K562 (cell line): Measurements from ENCODE around the gene OR5T2. TPM values are rescaled to one million over a fixed set of nuclear protein-coding genes. Genes with fewer than 3 reads are reported as not detected.

Source experiments
- ATAC-seq: fragments of 200-7000 bp; cut with Tn5 transposase; 3 replicates; pipeline ENCODE4 v1.9.1; 2020; ENCODE audit warnings: moderate library complexity
- BruUV-seq: library from RNA; stranded (reverse); fragments of 400-500 nt; replicated peaks from 2 replicates; lab custom pipeline; 2021; lab: Mats Ljungman, UMichigan
- CTCF ChIA-PET: fragments of 300-600 bp; formaldehyde crosslinking; extraction: SDS; loops from one replicate; lab custom pipeline; 2021; ENCODE audit warnings: low intra/inter-chr PET ratio; lab: Yijun Ruan, JAX
- POLR2A ChIA-PET: fragments of 300-600, 350-650 bp; sonication (Branson Sonifier 250); formaldehyde crosslinking; extraction: SDS; loops from one replicate; lab custom pipeline; 2021; ENCODE audit warnings: antibody characterized with exemption, inconsistent platforms; lab: Yijun Ruan, JAX
- DNase-seq, 4 experiments: peaks; one replicate each; pipeline versions ENCODE4 v3.0.0 to v3.0.0-alpha.2; 2011 to 2018; ENCODE audit warnings: low spot score in 3 of 4, mixed read lengths in 3 of 4; ENCODE audit errors: extremely low read depth in 1 of 4
- FAIRE-seq: peaks from 2 replicates; lab custom pipeline; 2011; peaks lifted over from hg19 to GRCh38; lab: Jason Lieb, UNC
- H2AFZ ChIP-seq: 2 replicates; pipeline ENCODE4 v1.6.0; 2011; ENCODE audit warnings: low read depth, low read length, control low read depth, inconsistent platforms
- H3K27ac ChIP-seq: fragments of 200-600 bp; 3 replicates; pipeline ENCODE4 v1.8.0; 2011; ENCODE audit warnings: low read depth, mild to moderate bottlenecking, control low read depth, inconsistent platforms, low read length, moderate library complexity, mixed read lengths; ENCODE audit errors: extremely low read depth
- H3K27me3 ChIP-seq, 2 experiments: fragments of 300-600 bp in 1 of 2; 2 replicates in 1 of 2; 3 replicates in 1 of 2; pipeline versions ENCODE4 v1.6.0 to v1.8.0; 2011; ENCODE audit warnings: inconsistent platforms in 2 of 2, low read length in 2 of 2, mild to moderate bottlenecking in 1 of 2, mixed read lengths in 1 of 2, moderate library complexity in 1 of 2; ENCODE audit not compliant: control insufficient read depth in 2 of 2, insufficient read depth in 2 of 2
- H3K36me3 ChIP-seq: fragments of 300-600 bp; 3 replicates; pipeline ENCODE4 v1.8.0; 2011; ENCODE audit warnings: mild to moderate bottlenecking, low read length, inconsistent platforms; ENCODE audit not compliant: control insufficient read depth, insufficient read depth
- H3K4me1 ChIP-seq, 2 experiments: fragments of 200-600 bp in 1 of 2; replicated peaks in 1 of 2; 2 replicates in 1 of 2; 3 replicates in 1 of 2; pipeline versions ENCODE4 v1.5.1 to v1.8.0; 2011; ENCODE audit warnings: inconsistent platforms in 2 of 2, low read length in 2 of 2, mild to moderate bottlenecking in 1 of 2, mixed read lengths in 1 of 2, moderate library complexity in 1 of 2; ENCODE audit not compliant: control insufficient read depth in 2 of 2, insufficient read depth in 2 of 2
- H3K4me2 ChIP-seq: 2 replicates; pipeline ENCODE4 v1.6.1; 2011; ENCODE audit warnings: low read length, control low read depth, inconsistent platforms, mixed read lengths; ENCODE audit not compliant: insufficient read depth
- H3K4me3 ChIP-seq: fragments of 200-600 bp; sonication (generic), shearing (Covaris generic); 2 replicates; pipeline ENCODE4 v1.5.1; 2016; ENCODE audit warnings: control low read depth, inconsistent platforms
- H3K79me2 ChIP-seq: fragments of 200-600 bp; 3 replicates; pipeline ENCODE4 v1.8.0; 2011; ENCODE audit warnings: low read length, inconsistent platforms; ENCODE audit not compliant: control insufficient read depth, insufficient read depth
- H3K9ac ChIP-seq, 2 experiments: 2 replicates each; pipeline versions ENCODE4 v1.6.0 to v1.6.1; 2011; ENCODE audit warnings: low read depth in 2 of 2, low read length in 2 of 2, control low read depth in 1 of 2, inconsistent platforms in 1 of 2, mild to moderate bottlenecking in 1 of 2, mixed read lengths in 1 of 2; ENCODE audit not compliant: insufficient read depth in 1 of 2
- H3K9me1 ChIP-seq: one replicate; pipeline ENCODE4 v1.6.0; 2011; ENCODE audit warnings: inconsistent platforms, mild to moderate bottlenecking, low read length, moderate library complexity; ENCODE audit not compliant: control insufficient read depth, insufficient read depth
- H3K9me3 ChIP-seq: replicated peaks from 2 replicates; pipeline ENCODE4 v1.5.1; 2011; ENCODE audit warnings: low read depth, low read length, inconsistent platforms; ENCODE audit not compliant: control insufficient read depth, insufficient read depth
- H4K20me1 ChIP-seq: replicated peaks from 2 replicates; pipeline ENCODE4 v1.6.1; 2011; ENCODE audit warnings: low read length, inconsistent platforms, mixed read lengths; ENCODE audit not compliant: control insufficient read depth, insufficient read depth
- CBFA2T3 ChIP-seq: fragments of 450-650 bp; IDR thresholded peaks from 2 replicates; pipeline ENCODE4 v1.6.1; 2017
- GATAD2B ChIP-seq: fragments of 450-650 bp; IDR thresholded peaks from 2 replicates; pipeline ENCODE4 v1.6.1; 2017; ENCODE audit warnings: mild to moderate bottlenecking, borderline replicate concordance
- HLTF ChIP-seq: fragments of 450-650 bp; IDR thresholded peaks from 2 replicates; pipeline ENCODE4 v1.6.1; 2016
- MIER1 ChIP-seq: fragments of 450-650 bp; IDR thresholded peaks from 2 replicates; pipeline ENCODE4 v1.6.1; 2016; ENCODE audit warnings: antibody characterized with exemption, mild to moderate bottlenecking, low read depth
- NBN ChIP-seq: fragments of 450-650 bp; IDR thresholded peaks from 2 replicates; pipeline ENCODE4 v1.6.1; 2016; ENCODE audit warnings: low read depth, mild to moderate bottlenecking
- NFIC ChIP-seq: fragments of 450-650 bp; IDR thresholded peaks from 2 replicates; pipeline ENCODE4 v1.6.1; 2017; ENCODE audit warnings: mild to moderate bottlenecking, inconsistent platforms
- NRF1 ChIP-seq, 2 experiments: fragments of 450-650 bp; IDR thresholded peaks in 1 of 2; conservative IDR thresholded peaks in 1 of 2; 2 replicates each; pipeline ENCODE4 v1.6.1; 2014; ENCODE audit warnings: mild to moderate bottlenecking in 2 of 2
- PURB ChIP-seq: sonication (generic); formaldehyde crosslinking; IDR thresholded peaks from 2 replicates; pipeline ENCODE4 v1.9.0; 2021; ENCODE audit warnings: low read depth, mild to moderate bottlenecking, missing genetic modification reagents
- RNF2 ChIP-seq: sonication (generic); IDR thresholded peaks from 2 replicates; pipeline ENCODE4 v1.6.1; 2016
- SMAD3 ChIP-seq: fragments of 450-650 bp; formaldehyde crosslinking; conservative IDR thresholded peaks from 2 replicates; pipeline ENCODE4 v1.4.0; 2020; ENCODE audit warnings: mild to moderate bottlenecking
- U2AF1 ChIP-seq: fragments of 200-400 bp; formaldehyde crosslinking; optimal IDR thresholded peaks from 2 replicates; pipeline ENCODE3; 2017; ENCODE audit warnings: mild to moderate bottlenecking, low read depth, low read length, moderate library complexity
- XRCC4 ChIP-seq: IDR thresholded peaks from one replicate; pipeline ENCODE4 v1.6.1; 2011; ENCODE audit not compliant: insufficient read depth, insufficient read length; ENCODE audit errors: extremely low read depth
- ZBTB5 ChIP-seq: fragments of 450-650 bp; IDR thresholded peaks from 2 replicates; pipeline ENCODE4 v1.6.1; 2017; ENCODE audit warnings: antibody characterized with exemption
- ZC3H4 ChIP-seq: sonication (generic); formaldehyde crosslinking; IDR thresholded peaks from 2 replicates; pipeline ENCODE4 v1.9.0; 2021; ENCODE audit warnings: missing genetic modification reagents, borderline replicate concordance
- ZNF12 ChIP-seq: sonication (generic); formaldehyde crosslinking; IDR thresholded peaks from 2 replicates; pipeline ENCODE4 v1.4.0; 2020; ENCODE audit warnings: mild to moderate bottlenecking, missing genetic modification reagents
- ZNF197 ChIP-seq: fragments of 200-800 bp; sonication (Bioruptor generic); IDR thresholded peaks from 2 replicates; pipeline ENCODE4 v1.6.1; 2016; ENCODE audit warnings: low read depth, missing genetic modification characterization, missing compliant biosample characterization
- WGBS: fragments of 100-300 bp; shearing (Covaris generic); methylation state at CpG from one replicate; pipeline ENCODE4 v1.1.6; 2016; ENCODE audit warnings: low coverage, mixed read lengths; ENCODE audit not compliant: insufficient coverage; ENCODE audit errors: missing lambda C conversion rate; 5-methylcytosine and 5-hydroxymethylcytosine counted together
- in situ Hi-C: fragments of 300-500 bp; cut with MboI; formaldehyde crosslinking; loops from 4 replicates; pipeline ENCODE4 v1.15.0; 2018; ENCODE audit warnings: inconsistent platforms, mixed read lengths
- intact Hi-C: fragments of 100-400 bp; cut with micrococcal nuclease; formaldehyde crosslinking; loops from 2 replicates; pipeline ENCODE4 v1.14.2; 2022
- polyA plus RNA-seq, 8 experiments: library from polyadenylated mRNA; depleted of rRNA in 4 of 8; stranded (reverse) in 5 of 8; unstranded in 3 of 8; fragments of >200 nt; fragmentation: Nextera tagmentation in 2 of 8; fragmentation: Illumina TruSeq in 1 of 8; extraction: Ambion mirVana in 2 of 8; extraction: Trizol in 1 of 8; gene quantifications; 2 replicates each; pipeline versions ENCODE4 v1.2.1 to v1.2.3, GENCODE V29; 2011 to 2014; ENCODE audit warnings: inconsistent platforms in 1 of 8, missing spikeins in 1 of 8
- total RNA-seq, 7 experiments: library from RNA; depleted of rRNA in 6 of 7; stranded (reverse); fragments of >200 nt in 6 of 7; fragmentation: Illumina TruSeq in 2 of 7; extraction: Trizol in 2 of 7; gene quantifications; 2 replicates each; pipeline versions ENCODE4 v1.2.1 to v1.2.3, GENCODE V29; 2011 to 2021; ENCODE audit warnings: low replicate concordance in 1 of 7

OR5T2 gene
- total and polyA plus RNA-seq, 9 of the 15 experiments (the other 6 are each of a cell fraction or from before 2014, with no cell fraction given) = not detected

GRCh38 chr11:56196705-56197104, 37.4 kb downstream of the OR5T2 start:
- Histone ChIP-seq H3K4me1 (no peaks in the 10 kb centered on the region), H3K9me3 (no peaks in the 10 kb centered on the region), H3K27ac (no peak overlapping the region), H3K36me3 (no peaks in the 10 kb centered on the region), H3K4me3 (no peak overlapping the region), H4K20me1 (no peaks in the 10 kb centered on the region), H3K27me3 (no peaks in the 10 kb centered on the region), H3K4me2 (no peak overlapping the region), H3K9me1 (no peaks in the 10 kb centered on the region), H3K9ac (no peak overlapping the region), H3K79me2 (no peaks in the 10 kb centered on the region), H2AFZ (no peak overlapping the region)
- intact Hi-C loops = no loop called here
- BruUV-seq = no TSS peak
- in situ Hi-C loops = no loop called here
- FAIRE-seq (no peak), DNase-seq (no peak), ATAC-seq (no peak)
- TF ChIP-seq ZC3H4 = no peak
- no peak for TF ChIP-seq XRCC4
- TF ChIP-seq ZNF12 = no peak
- TF ChIP-seq NRF1 (conservative IDR thresholded peaks at IDR 0.05 in 1 of 2, IDR thresholded peaks at IDR 0.05 in 1 of 2) = no peak
- no peak for TF ChIP-seq ZBTB5
- TF ChIP-seq PURB (CRISPR knock-in tag) = no peak
- no peak for TF ChIP-seq RNF2
- no peak for TF ChIP-seq NBN
- no peak for TF ChIP-seq GATAD2B
- TF ChIP-seq SMAD3 (CRISPR knock-in tag) = no peak
- no peak for TF ChIP-seq CBFA2T3
- TF ChIP-seq HLTF = no peak
- no peak for TF ChIP-seq NFIC
- no peak for TF ChIP-seq U2AF1
- no peak for TF ChIP-seq MIER1
- no peak for TF ChIP-seq ZNF197 (CRISPR knock-in tag)
- 2% methylated on average over 3 of the region's 3 CpGs for WGBS
- CTCF ChIA-PET = no interaction called here
- POLR2A ChIA-PET = no interaction called here
